Measurements from ENCODE around the gene HNRNPU. TPM values are rescaled to one million over a fixed set of nuclear protein-coding genes. Genes with fewer than 3 reads are reported as not detected.
A peak's percentile ranks its signal among the peaks of the same experiment; 100 is the strongest.

The HNRNPU gene
- polyA plus RNA-seq, 1 experiment = 262 TPM

DNA sequence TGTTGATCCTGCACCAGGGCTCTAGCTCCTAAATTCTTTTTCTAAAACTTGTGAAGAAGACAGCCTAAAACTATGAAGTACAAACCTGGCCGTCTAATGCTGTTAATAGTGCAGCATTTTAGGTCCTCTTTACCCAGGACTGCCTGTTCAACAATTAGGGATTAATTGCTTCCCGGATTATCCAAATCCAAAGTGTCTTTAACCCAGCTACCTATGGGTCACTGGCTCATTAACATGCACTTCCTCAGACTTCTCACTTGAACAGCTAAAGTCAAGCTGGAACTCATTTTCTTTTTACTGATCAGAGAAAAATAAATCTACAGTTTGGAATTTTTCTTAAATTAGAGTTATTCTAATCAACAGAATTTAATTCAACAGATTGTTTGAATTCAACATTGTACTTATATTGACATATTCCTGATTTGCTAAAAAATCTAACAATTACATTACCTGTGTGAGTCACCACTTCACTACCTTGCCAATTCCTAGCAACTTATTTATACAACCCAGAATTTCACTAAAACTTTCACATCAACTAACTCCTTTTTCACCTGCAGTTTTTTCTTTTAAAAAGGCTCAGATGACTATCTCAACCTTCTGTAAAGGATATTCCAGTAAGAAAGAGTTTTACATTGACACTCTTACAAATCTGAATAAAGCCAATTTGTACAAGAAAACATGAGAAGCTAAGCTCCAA is 3.3 kb downstream of the HNRNPU start:
- ChIA-PET CTCF (interaction anchor here (0.6 to 7.5 kb wide), 3 partner anchors 110 to 213 kb away, joined by 3 to 65 read pairs (median 5); no protein-coding TSS in a partner anchor), POLR2A (interaction anchor here (4.3 kb wide), 1 partner anchor 109 kb away, joined by 42 read pairs; a partner anchor contains a TSS)
- no peaks in the 10 kb centered on the region; the same call in 1 of the 2 replicates for H3K9me3 ChIP-seq (ENCODE audit: control insufficient read depth, insufficient read depth, low read length)
- H3K4me3 ChIP-seq (ENCODE audit: low read depth, low read length) = peak overlapping the region; percentile 88
- DNase-seq (ENCODE audit: low read depth, low spot score) = no peak
- H3K27me3 ChIP-seq (ENCODE audit: control insufficient read depth, insufficient read depth, low read length) = no peaks in the 10 kb centered on the region
- no peak overlapping the region for H3K27ac ChIP-seq (ENCODE audit: low read depth, low read length)
- TF ChIP-seq CTCF (IDR thresholded peaks at IDR 0.05; ENCODE audit: low read depth, low read length) = no peak

DNA sequence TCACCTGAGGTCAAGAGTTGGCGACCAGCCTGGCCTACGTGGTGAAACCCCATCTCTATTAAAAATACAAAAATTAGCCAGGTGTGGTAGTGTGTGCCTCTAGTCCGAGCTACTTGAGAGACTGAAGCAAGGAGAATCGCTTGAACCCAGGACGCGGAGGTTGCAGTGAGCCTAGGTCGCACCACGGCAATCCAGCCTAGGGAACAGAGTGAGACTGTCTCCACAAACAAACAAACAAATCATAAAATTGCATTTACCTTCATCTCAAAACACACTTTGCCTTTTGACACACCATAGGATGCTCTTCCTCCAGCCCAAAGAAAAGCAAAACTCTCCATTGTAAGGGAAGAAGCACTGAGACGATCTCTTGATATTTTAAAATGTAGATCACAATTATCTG is 4.3 kb downstream of the HNRNPU start:
- no peaks in the 10 kb centered on the region for H3K27me3 ChIP-seq (ENCODE audit: control insufficient read depth, insufficient read depth, low read length)
- no peaks in the 10 kb centered on the region; the same call in 1 of the 2 replicates for H3K9me3 ChIP-seq (ENCODE audit: control insufficient read depth, insufficient read depth, low read length)
- CTCF ChIA-PET = interaction anchor here (1.2 to 7.5 kb wide), 2 partner anchors 111 to 183 kb away, joined by 3 to 65 read pairs; no protein-coding TSS in a partner anchor
- POLR2A ChIA-PET = interaction anchor here (0.6 kb wide), 1 partner anchor 115 kb away, joined by 4 read pairs; no protein-coding TSS in a partner anchor
- H3K4me3 ChIP-seq (ENCODE audit: low read depth, low read length) = peak overlapping the region; percentile 14
- no peak for DNase-seq (ENCODE audit: low read depth, low spot score)
- TF ChIP-seq CTCF (IDR thresholded peaks at IDR 0.05; ENCODE audit: low read depth, low read length) = no peak
- no peak overlapping the region for H3K27ac ChIP-seq (ENCODE audit: low read depth, low read length)

GRCh38 chr1:244858357-244858756 is 6.0 kb downstream of the HNRNPU start:
- no peak overlapping the region for H3K4me3 ChIP-seq (ENCODE audit: low read depth, low read length)
- CTCF ChIA-PET = interaction anchor here (7.5 kb wide), 1 partner anchor 185 kb away, joined by 65 read pairs; no protein-coding TSS in a partner anchor
- H3K27me3 ChIP-seq (ENCODE audit: control insufficient read depth, insufficient read depth, low read length) = no peaks in the 10 kb centered on the region
- POLR2A ChIA-PET = no interaction called here
- no peak for DNase-seq (ENCODE audit: low read depth, low spot score)
- TF ChIP-seq CTCF (IDR thresholded peaks at IDR 0.05; ENCODE audit: low read depth, low read length) = no peak
- no peaks in the 10 kb centered on the region for H3K9me3 ChIP-seq (ENCODE audit: control insufficient read depth, insufficient read depth, low read length)
- no peak overlapping the region for H3K27ac ChIP-seq (ENCODE audit: low read depth, low read length)

GRCh38 chr1:244857761-244858160 is 6.6 kb downstream of the HNRNPU start:
- POLR2A ChIA-PET = no interaction called here
- Histone ChIP-seq H3K9me3 (ENCODE audit: control insufficient read depth, insufficient read depth, low read length) (no peaks in the 10 kb centered on the region), H3K27ac (ENCODE audit: low read depth, low read length) (no peak overlapping the region), H3K27me3 (ENCODE audit: control insufficient read depth, insufficient read depth, low read length) (no peaks in the 10 kb centered on the region), H3K4me3 (ENCODE audit: low read depth, low read length) (no peak overlapping the region)
- no peak for TF ChIP-seq CTCF (IDR thresholded peaks at IDR 0.05; ENCODE audit: low read depth, low read length)
- CTCF ChIA-PET = interaction anchor here (7.5 kb wide), 1 partner anchor 185 kb away, joined by 65 read pairs; no protein-coding TSS in a partner anchor
- DNase-seq (ENCODE audit: low read depth, low spot score) = no peak
